GM12878 (cell line): ENCODE measurements around the gene ZFC3H1. TPM values are rescaled to one million over a fixed set of nuclear protein-coding genes. Genes with fewer than 3 reads are reported as not detected.
"Not testable (repeated sequence)": the region's sequence is repeated elsewhere in the genome, so short reads cannot be mapped to it uniquely, and the experiment has no call there.

Experiments used
- ATAC-seq: fragments of 200-7000 bp; cut with Tn5 transposase; 3 replicates; pipeline ENCODE4 v1.9.1; 2020; ENCODE audit warnings: mild to moderate bottlenecking, moderate library complexity
- BruUV-seq: library from RNA; stranded (reverse); fragments of 400-500 nt; replicated peaks from 2 replicates; lab custom pipeline; 2021; lab: Mats Ljungman, UMichigan
- CTCF ChIA-PET: fragments of 300-600 bp; sonication (Branson Sonifier 250); formaldehyde crosslinking; extraction: SDS; loops from one replicate; lab custom pipeline; 2021; ENCODE audit warnings: inconsistent platforms; lab: Yijun Ruan, JAX
- POLR2A ChIA-PET: fragments of 350-600 bp; formaldehyde crosslinking; extraction: SDS; loops from one replicate; lab custom pipeline; 2021; ENCODE audit warnings: inconsistent platforms; lab: Charles Lee
- RAD21 ChIA-PET: fragments of 300-600 bp; sonication (Branson Sonifier 250); formaldehyde crosslinking; loops from one replicate; lab custom pipeline; 2023; ENCODE audit warnings: antibody characterized with exemption; ENCODE audit not compliant: unreplicated experiment; lab: Charles Lee
- SMC1A ChIA-PET: fragments of 300-600 bp; sonication (Branson Sonifier 250); formaldehyde crosslinking; loops from one replicate; lab custom pipeline; 2023; ENCODE audit not compliant: unreplicated experiment, uncharacterized antibody; lab: Charles Lee
- DNase-seq: peaks from one replicate; pipeline ENCODE4 v3.0.0-alpha.2; 2011; ENCODE audit warnings: low read depth, low spot score
- FAIRE-seq: peaks from 3 replicates; lab custom pipeline; 2011; peaks lifted over from hg19 to GRCh38; lab: Jason Lieb, UNC
- H2AFZ ChIP-seq: 2 replicates; pipeline ENCODE4 v1.6.0; 2011; ENCODE audit warnings: low read depth, low read length, control low read depth; ENCODE audit not compliant: control insufficient read depth
- H3K27ac ChIP-seq: 2 replicates; pipeline ENCODE4 v1.5.1; 2011; ENCODE audit warnings: control low read depth; ENCODE audit not compliant: control insufficient read depth, insufficient read depth
- H3K27me3 ChIP-seq, 2 experiments: replicated peaks in 1 of 2; 2 replicates each; pipeline versions ENCODE4 v1.6.0 to v1.6.1; 2011; ENCODE audit warnings: low read length in 1 of 2; ENCODE audit not compliant: control insufficient read depth in 2 of 2, insufficient read depth in 2 of 2
- H3K36me3 ChIP-seq, 2 experiments: 2 replicates each; pipeline ENCODE4 v1.5.1; 2011; ENCODE audit warnings: low read length in 1 of 2; ENCODE audit not compliant: control insufficient read depth in 2 of 2, insufficient read depth in 2 of 2
- H3K4me1 ChIP-seq: 2 replicates; pipeline ENCODE4 v1.6.1; 2011; ENCODE audit warnings: mild to moderate bottlenecking, low read length, moderate library complexity, mixed read lengths; ENCODE audit not compliant: control insufficient read depth, insufficient read depth
- H3K4me2 ChIP-seq: 2 replicates; pipeline ENCODE4 v1.6.0; 2011; ENCODE audit warnings: control low read depth; ENCODE audit not compliant: control insufficient read depth, insufficient read depth
- H3K4me3 ChIP-seq: fragments of 200-600 bp; sonication (generic); 2 replicates; pipeline ENCODE4 v1.5.1; 2016
- H3K79me2 ChIP-seq: 2 replicates; pipeline ENCODE4 v1.6.0; 2011; ENCODE audit warnings: low read length; ENCODE audit not compliant: control insufficient read depth, insufficient read depth
- H3K9ac ChIP-seq: 2 replicates; pipeline ENCODE4 v1.8.0; 2011; ENCODE audit warnings: low read length, control low read depth, mixed read lengths; ENCODE audit not compliant: control insufficient read depth, insufficient read depth
- H3K9me3 ChIP-seq: replicated peaks from 3 replicates; pipeline ENCODE4 v1.5.1; 2011; ENCODE audit warnings: mild to moderate bottlenecking, low read length; ENCODE audit not compliant: control insufficient read depth, insufficient read depth
- H4K20me1 ChIP-seq: 2 replicates; pipeline ENCODE4 v1.6.0; 2011; ENCODE audit not compliant: control insufficient read depth, insufficient read depth
- CBX3 ChIP-seq: fragments of 200-600 bp; sonication (generic); IDR thresholded peaks from 2 replicates; pipeline ENCODE4 v1.6.1; 2016; ENCODE audit warnings: low read depth, borderline replicate concordance
- EGR1 ChIP-seq, 2 experiments: IDR thresholded peaks; 1 replicate in 1 of 2; 2 replicates in 1 of 2; pipeline ENCODE4 v1.6.1; 2011 to 2012; ENCODE audit warnings: low read depth in 2 of 2, low read length in 2 of 2, borderline replicate concordance in 1 of 2, mild to moderate bottlenecking in 1 of 2, moderate library complexity in 1 of 2
- FOXM1 ChIP-seq: IDR thresholded peaks from 2 replicates; pipeline ENCODE4 v1.6.1; 2012; ENCODE audit warnings: low read depth, mild to moderate bottlenecking, inconsistent platforms, low read length, moderate library complexity
- HSF1 ChIP-seq: fragments of 150-350 bp; IDR thresholded peaks from 2 replicates; pipeline ENCODE4 v1.6.1; 2014; ENCODE audit warnings: mild to moderate bottlenecking, low read depth, low read length
- POLR2AphosphoS2 ChIP-seq: IDR thresholded peaks from 2 replicates; pipeline ENCODE4 v1.6.1; 2011; ENCODE audit warnings: low read depth, mild to moderate bottlenecking, low read length, improper control_type of control experiment, moderate library complexity
- SPI1 ChIP-seq: IDR thresholded peaks from 2 replicates; pipeline ENCODE4 v1.6.1; 2011; ENCODE audit warnings: low read depth, mild to moderate bottlenecking, low read length, moderate library complexity, borderline replicate concordance; ENCODE audit not compliant: insufficient read depth
- WGBS: methylation state at CpG from one replicate; pipeline ENCODE4 v1.1.6; 2016; ENCODE audit warnings: low lambda C conversion rate; ENCODE audit not compliant: insufficient replicate concordance, insufficient coverage; ENCODE audit errors: missing lambda C conversion rate; 5-methylcytosine and 5-hydroxymethylcytosine counted together
- in situ Hi-C: fragments of 300-500 bp; cut with MboI; formaldehyde crosslinking; loops from 9 replicates; pipeline ENCODE4 v1.14.3; 2018; ENCODE audit warnings: mixed read lengths
- intact Hi-C: fragments of 100-400 bp; cut with micrococcal nuclease; formaldehyde crosslinking; loops from one replicate; pipeline ENCODE4 v1.14.2; 2022; ENCODE audit not compliant: unreplicated experiment
- polyA plus RNA-seq, 11 experiments: library from polyadenylated mRNA; depleted of rRNA in 4 of 11; unstranded in 6 of 11; stranded (reverse) in 5 of 11; fragments of >200 nt; fragmentation: Nextera tagmentation in 4 of 11; fragmentation: Illumina TruSeq in 1 of 11; extraction: Ambion mirVana in 4 of 11; extraction: Trizol in 1 of 11; gene quantifications; 1 replicate in 1 of 11; 2 replicates in 10 of 11; pipeline versions ENCODE4 v1.2.1 to v1.2.3, GENCODE V29; 2011 to 2016; ENCODE audit warnings: inconsistent platforms in 2 of 11, missing spikeins in 2 of 11, low read depth in 1 of 11
- total RNA-seq, 4 experiments: library from RNA; depleted of rRNA in 3 of 4; stranded (reverse); fragments of >200 nt in 3 of 4; fragmentation: Illumina TruSeq in 1 of 4; extraction: Trizol in 1 of 4; gene quantifications; 2 replicates each; pipeline versions ENCODE4 v1.2.1 to v1.2.3, GENCODE V29; 2013 to 2021
- TF ChIP-seq, protein P1 (sequence below): IDR thresholded peaks from 2 replicates; pipeline ENCODE4 v1.6.1; 2012; ENCODE audit warnings: mild to moderate bottlenecking, low read depth, low read length
- TF ChIP-seq, protein P2 (sequence below): fragments of 450-650 bp; IDR thresholded peaks from 2 replicates; pipeline ENCODE4 v1.6.1; 2018; ENCODE audit warnings: borderline replicate concordance, mild to moderate bottlenecking; ENCODE audit not compliant: partially characterized antibody

The ZFC3H1 gene
- total and polyA plus RNA-seq, 10 of the 15 experiments (the other 5 are each of a cell fraction or from before 2014, with no cell fraction given), result 11.2 to 88.7 (median 25.9) TPM

- TF ChIP-seq, protein P1, sequence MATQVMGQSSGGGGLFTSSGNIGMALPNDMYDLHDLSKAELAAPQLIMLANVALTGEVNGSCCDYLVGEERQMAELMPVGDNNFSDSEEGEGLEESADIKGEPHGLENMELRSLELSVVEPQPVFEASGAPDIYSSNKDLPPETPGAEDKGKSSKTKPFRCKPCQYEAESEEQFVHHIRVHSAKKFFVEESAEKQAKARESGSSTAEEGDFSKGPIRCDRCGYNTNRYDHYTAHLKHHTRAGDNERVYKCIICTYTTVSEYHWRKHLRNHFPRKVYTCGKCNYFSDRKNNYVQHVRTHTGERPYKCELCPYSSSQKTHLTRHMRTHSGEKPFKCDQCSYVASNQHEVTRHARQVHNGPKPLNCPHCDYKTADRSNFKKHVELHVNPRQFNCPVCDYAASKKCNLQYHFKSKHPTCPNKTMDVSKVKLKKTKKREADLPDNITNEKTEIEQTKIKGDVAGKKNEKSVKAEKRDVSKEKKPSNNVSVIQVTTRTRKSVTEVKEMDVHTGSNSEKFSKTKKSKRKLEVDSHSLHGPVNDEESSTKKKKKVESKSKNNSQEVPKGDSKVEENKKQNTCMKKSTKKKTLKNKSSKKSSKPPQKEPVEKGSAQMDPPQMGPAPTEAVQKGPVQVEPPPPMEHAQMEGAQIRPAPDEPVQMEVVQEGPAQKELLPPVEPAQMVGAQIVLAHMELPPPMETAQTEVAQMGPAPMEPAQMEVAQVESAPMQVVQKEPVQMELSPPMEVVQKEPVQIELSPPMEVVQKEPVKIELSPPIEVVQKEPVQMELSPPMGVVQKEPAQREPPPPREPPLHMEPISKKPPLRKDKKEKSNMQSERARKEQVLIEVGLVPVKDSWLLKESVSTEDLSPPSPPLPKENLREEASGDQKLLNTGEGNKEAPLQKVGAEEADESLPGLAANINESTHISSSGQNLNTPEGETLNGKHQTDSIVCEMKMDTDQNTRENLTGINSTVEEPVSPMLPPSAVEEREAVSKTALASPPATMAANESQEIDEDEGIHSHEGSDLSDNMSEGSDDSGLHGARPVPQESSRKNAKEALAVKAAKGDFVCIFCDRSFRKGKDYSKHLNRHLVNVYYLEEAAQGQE, result no peak
- TF ChIP-seq CBX3, result no peak
- TF ChIP-seq FOXM1, result no peak
- TF ChIP-seq SPI1, result no peak
- TF ChIP-seq POLR2AphosphoS2, result no peak
- TF ChIP-seq HSF1, result no peak
- TF ChIP-seq EGR1 (IDR thresholded peaks at IDR 0.05; ENCODE audit: borderline replicate concordance in 1 of 2, low read depth in 2 of 2, low read length in 2 of 2), result no peak
- TF ChIP-seq, protein P2, sequence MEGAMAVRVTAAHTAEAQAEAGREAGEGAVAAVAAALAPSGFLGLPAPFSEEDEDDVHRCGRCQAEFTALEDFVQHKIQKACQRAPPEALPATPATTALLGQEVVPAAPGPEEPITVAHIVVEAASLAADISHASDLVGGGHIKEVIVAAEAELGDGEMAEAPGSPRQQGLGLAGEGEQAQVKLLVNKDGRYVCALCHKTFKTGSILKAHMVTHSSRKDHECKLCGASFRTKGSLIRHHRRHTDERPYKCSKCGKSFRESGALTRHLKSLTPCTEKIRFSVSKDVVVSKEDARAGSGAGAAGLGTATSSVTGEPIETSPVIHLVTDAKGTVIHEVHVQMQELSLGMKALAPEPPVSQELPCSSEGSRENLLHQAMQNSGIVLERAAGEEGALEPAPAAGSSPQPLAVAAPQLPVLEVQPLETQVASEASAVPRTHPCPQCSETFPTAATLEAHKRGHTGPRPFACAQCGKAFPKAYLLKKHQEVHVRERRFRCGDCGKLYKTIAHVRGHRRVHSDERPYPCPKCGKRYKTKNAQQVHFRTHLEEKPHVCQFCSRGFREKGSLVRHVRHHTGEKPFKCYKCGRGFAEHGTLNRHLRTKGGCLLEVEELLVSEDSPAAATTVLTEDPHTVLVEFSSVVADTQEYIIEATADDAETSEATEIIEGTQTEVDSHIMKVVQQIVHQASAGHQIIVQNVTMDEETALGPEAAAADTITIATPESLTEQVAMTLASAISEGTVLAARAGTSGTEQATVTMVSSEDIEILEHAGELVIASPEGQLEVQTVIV, result no peak
Measured at GRCh38 chr12:71702590-71702989, 38.9 kb upstream of the ZFC3H1 start (continued).

DNA sequence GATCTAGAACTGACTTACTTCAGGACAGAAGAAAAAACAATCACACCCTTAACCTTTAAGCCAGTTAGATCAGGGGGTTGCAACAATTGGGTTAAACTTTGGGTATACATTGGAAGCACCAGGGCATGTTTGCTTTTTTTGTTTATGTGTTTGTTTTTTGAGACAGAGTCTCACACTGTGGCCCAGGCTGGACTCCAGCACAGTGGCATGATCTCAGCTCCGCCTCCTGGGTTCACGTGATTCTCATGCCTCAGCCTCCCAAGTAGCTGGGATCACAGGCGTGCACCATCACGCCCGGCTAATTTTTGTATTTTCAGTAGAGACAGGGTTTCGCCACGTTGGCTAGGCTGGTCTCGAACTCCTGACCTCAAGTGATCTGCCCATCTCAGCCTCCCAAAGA lies 38.5 kb upstream of the ZFC3H1 start:
- POLR2A ChIA-PET, intact Hi-C loops, CTCF ChIA-PET: not testable (repeated sequence)

More for the DNA sequence above, 38.5 kb upstream of the ZFC3H1 start:
- RAD21 ChIA-PET, H4K20me1 ChIP-seq, H3K79me2 ChIP-seq, H3K9me3 ChIP-seq, FAIRE-seq, H3K4me2 ChIP-seq, H3K27ac ChIP-seq, H3K4me3 ChIP-seq, ATAC-seq, DNase-seq, H2AFZ ChIP-seq, in situ Hi-C loops, H3K4me1 ChIP-seq, BruUV-seq, H3K9ac ChIP-seq, H3K27me3 ChIP-seq: not testable (repeated sequence)
- 95% methylated on average over 8 of the region's 8 CpGs for WGBS
- SMC1A ChIA-PET, result interaction anchor here (1.7 to 2.3 kb wide), 4 partner anchors 16 to 52 kb away, joined by 4 to 10 read pairs (median 7); partner anchors contain the start of genes RAB21 and TMEM19
- H3K36me3 ChIP-seq, result peaks cover 0 to 17% of the 10 kb centered on the region in 2 experiments; a peak in 3 of 4 replicates
